Cardiac septum (tissue), 1 donor: Measurements from ENCODE around the gene ATXN1. TPM values are rescaled to one million over a fixed set of nuclear protein-coding genes. Genes with fewer than 3 reads are reported as not detected.
A peak's percentile ranks its signal among the peaks of the same experiment; 100 is the strongest.

Experiments used
- DNase-seq: peaks from one replicate; pipeline ENCODE4 v3.0.0-alpha.2; 2020; ENCODE audit warnings: low spot score
- intact Hi-C: fragments of 100-400 bp; cut with DNase I; formaldehyde crosslinking; loops from one replicate; pipeline ENCODE4 v1.14.0; 2022
- total RNA-seq: library from RNA; stranded (reverse); fragmentation: NEBNext Ultra II Directional; extraction: Animal tissue kit (Norgen Biotek cat#: 25700); gene quantifications from one replicate; pipeline ENCODE4 v1.2.1, GENCODE V29; 2021
- donor health status: DM: no; HTN: no; CAD: no.

The ATXN1 gene
- total RNA-seq, 1 donor from 2014 or later, result 40.2 TPM

DNA sequence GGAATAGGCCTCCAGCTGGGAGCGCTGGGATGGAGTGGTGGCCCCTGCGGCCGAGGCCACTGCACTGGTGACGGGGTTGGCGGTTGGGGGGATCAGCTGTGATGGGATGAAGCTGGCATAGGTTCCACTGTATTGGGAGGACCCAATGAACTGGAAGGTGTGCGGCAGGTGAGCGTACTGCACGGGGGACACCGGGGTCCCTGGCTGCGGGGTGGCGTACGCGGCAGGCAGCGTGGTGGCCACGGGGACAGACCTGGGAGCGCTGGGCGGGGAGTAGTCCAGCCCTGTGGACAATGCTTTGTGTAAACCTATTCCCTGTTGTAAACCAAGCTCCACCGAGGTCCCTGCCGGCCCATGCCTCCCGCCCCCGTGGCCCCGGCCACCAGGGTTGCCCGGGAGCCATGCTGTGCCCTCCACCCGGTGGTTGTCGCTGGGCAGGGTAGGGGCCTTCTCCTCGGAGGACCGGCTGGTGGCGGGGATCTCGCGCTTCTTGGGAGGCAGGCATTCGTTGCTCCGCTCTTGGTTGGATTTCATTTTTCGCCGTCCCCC, 433.4 kb downstream of the ATXN1 start:
- intact Hi-C loops, result no loop called here
- DNase-seq, result no peak

GRCh38 chr6:16326971-16327776, 434.1 kb downstream of the ATXN1 start:
- intact Hi-C loops, result no loop called here
- DNase-seq, result no peak

- no peak for DNase-seq
- intact Hi-C loops, result no loop called here
Measured at GRCh38 chr6:16326531-16326930, 434.7 kb downstream of the ATXN1 start.

DNA sequence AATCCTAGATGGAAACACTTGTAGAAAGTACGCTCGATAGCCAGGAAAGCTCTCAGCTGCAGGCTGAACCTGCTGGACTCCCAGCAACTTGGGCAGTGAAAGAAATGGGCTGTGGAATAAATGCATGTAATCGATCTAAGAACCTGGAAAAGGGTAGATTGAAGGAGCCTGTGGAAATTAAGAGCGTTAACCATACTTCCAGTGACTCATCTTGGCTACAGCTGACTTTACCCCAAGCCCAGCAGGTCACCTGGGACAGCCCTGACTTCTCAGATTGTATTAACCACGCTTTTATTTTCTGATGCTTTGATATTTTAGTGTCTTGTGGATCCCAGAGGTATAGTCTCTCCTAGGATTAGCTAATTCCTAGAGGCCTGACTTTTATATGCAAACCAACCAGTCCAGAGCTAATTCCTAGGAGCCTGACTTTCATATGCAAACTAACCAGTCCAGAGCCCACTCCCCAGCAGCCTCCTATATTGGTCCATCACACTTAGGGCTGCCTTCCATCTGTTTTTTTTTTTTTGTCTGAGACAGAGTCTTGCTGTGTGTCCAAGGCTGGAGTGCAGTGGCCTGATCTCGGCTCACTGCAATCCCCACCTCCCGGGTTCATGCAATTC, 436.5 kb downstream of the ATXN1 start:
- intact Hi-C loops, result no loop called here
- no peak for DNase-seq

- no peak for DNase-seq
- intact Hi-C loops, result no loop called here
Measured at GRCh38 chr6:16324184-16324583, 437.1 kb downstream of the ATXN1 start.

GRCh38 chr6:16322666-16323312, 438.5 kb downstream of the ATXN1 start:
- DNase-seq, result no peak
- intact Hi-C loops, result no loop called here

DNA sequence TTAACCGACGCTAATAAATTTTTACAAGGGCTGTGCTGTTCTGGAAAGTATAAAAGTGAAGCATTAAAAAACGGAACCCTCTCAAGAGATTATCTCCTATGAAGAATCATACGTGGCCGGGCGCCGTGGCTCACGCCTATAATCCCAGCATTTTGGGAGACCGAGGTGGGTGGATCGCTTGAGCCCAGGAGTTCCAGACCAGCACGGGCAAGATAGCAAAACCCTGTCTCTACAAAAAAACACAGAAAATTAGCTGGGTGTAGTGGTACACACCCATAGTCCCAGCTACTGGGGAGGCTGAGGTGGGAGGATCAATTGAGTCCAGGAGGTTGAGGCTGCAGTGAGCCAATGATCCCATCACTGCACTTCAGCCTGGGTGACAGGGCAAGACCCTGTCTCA, 439.4 kb downstream of the ATXN1 start:
- intact Hi-C loops, result no loop called here
- no peak for DNase-seq

DNA sequence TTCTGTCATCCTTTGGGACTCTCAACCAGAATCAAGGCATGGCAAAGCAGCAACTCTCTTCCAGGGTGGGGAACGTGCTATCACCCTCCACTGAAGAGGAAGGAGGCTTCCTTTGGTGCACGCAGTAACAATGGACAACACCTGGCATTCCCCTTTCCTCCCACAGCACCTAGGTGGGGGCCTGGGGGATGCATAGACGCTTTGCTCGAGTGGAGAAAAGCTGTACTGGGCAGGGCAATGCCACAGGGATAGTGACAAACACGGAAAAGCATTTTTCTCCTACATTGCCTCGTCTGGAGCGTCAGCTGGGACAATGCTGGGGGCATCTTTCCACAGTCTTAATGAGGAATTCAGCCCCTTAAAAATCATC, 439.9 kb downstream of the ATXN1 start:
- DNase-seq, result no peak
- intact Hi-C loops, result no loop called here

DNA sequence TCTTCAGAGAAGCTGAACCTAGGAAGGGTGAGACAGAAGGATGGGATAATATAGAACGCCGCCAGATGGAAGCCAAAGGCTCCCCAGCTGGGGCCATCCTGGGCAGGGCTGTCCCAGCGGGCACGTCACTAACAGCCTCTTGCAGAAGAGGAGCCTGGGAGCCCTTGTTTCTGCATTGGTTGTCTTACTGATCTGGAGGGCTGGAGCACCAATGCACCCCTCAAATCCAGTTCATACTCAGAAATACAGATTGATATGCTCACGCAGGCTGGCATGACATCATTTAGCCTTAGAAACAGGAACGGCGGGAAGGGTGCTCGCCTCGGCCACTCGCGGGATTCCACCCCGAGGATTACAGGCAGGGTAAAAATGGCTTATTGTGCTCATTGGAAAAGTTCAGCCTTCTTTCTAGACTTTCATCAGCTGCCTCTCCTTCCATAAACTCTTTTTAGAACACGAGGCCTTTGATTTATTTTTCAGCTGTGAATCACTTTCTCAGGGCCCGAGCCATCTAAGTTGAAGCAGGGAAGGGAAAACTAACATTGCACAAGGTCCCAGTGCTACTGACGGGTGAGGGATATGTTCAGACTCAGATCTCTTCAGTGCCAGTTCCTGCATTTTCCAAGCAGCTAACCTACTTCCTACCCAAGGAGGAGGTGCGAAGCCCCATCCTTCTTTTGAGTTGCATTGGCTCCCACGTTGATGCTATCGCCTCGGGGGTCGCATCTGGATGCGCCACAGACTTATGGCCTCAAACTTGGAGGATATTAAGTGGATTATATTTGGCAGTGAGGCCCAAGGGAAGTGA, 440.5 kb downstream of the ATXN1 start:
- DNase-seq, result no peak
- intact Hi-C loops, result no loop called here

DNA sequence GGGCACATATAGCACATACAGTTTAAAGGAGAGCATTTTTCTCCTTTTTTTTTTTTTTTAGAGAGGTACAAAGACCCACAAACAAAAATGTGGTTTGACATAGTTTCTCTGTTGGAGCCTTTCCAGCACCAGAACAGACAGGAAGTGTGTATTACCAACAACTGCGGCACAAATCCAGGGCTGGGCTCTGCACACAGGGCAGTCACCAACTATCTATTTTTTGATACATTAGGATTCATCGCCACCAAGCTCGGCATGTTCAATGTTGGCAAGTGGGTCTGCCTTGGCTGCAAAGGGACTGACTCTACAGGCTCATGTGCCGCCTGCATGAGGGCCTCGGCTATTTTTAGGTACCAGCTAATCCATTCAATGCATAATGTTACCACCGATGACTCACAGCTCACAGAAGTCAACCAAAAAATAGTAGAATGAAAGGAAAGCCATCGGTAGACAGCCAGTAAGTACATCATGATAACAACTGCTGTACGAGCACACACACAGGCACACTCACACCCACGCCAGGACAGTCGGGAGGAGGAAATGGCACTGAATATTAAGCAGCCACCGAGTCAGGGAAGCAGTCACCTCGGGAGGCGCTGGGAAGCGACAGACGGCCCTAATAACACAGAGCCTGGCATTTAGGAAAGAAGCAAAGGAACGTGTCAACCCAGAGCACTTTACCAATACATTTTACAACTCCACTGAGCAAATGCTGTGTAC, 441.3 kb downstream of the ATXN1 start:
- intact Hi-C loops, result loop anchor here (5.0 kb wide), 1 partner anchor 78 kb away; no protein-coding TSS in a partner anchor
- DNase-seq, result peak; percentile 88

GRCh38 chr6:16318953-16319720, 442.1 kb downstream of the ATXN1 start:
- intact Hi-C loops, result loop anchor here (5.0 kb wide), 1 partner anchor 77 kb away; no protein-coding TSS in a partner anchor
- DNase-seq, result no peak

DNA sequence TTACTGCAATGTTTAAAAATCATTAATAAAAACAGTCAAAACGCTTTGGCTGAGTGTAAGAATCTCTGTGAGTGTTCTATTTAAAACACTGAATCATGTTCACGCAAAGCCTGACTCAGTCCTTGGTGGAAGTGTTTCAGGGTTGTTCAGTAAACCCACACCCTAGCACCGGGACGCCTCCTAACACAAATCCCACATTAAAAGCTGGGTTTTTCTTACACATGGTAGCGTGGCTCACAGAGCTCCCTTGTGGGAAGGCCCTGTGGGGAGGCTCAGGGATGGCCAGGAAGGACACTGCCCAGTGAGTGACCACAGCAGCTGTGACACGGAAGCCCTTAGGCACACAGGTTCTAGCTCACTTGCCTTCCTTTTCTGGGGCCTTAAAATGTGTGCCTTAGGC, 442.7 kb downstream of the ATXN1 start:
- intact Hi-C loops, result loop anchor here (5.0 kb wide), 1 partner anchor 76 kb away; no protein-coding TSS in a partner anchor
- no peak for DNase-seq

DNA sequence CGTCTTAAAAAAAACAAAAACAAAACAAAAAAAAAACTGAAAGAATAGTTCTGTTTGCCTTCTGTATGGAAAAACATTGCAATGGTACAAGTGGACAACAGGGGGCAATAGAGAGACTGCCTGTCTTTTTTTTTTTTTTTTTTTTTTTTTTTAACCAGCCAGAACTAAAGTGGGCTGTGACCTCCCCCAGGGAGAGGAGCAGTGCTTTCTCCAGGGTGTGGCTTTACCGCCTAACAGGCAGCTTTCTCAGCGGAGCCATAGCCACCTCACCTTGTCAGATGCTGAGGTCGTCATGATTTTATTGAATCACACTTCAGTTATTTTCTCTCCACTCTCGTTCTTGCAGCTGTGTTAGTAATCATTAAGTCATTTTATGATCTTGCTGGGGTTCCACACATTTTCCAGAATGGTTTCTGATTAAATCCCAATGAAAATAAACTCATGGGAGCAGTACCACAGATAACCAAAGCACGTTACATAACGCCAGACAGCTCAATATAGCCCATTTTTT, 444.5 kb downstream of the ATXN1 start:
- intact Hi-C loops, result loop anchor here (5.0 kb wide), 1 partner anchor 74 kb away; no protein-coding TSS in a partner anchor
- DNase-seq, result no peak

GRCh38 chr6:16314296-16314695, 447.0 kb downstream of the ATXN1 start:
- intact Hi-C loops, result no loop called here
- no peak for DNase-seq

GRCh38 chr6:16313732-16314131, 447.5 kb downstream of the ATXN1 start:
- intact Hi-C loops, result no loop called here

DNA sequence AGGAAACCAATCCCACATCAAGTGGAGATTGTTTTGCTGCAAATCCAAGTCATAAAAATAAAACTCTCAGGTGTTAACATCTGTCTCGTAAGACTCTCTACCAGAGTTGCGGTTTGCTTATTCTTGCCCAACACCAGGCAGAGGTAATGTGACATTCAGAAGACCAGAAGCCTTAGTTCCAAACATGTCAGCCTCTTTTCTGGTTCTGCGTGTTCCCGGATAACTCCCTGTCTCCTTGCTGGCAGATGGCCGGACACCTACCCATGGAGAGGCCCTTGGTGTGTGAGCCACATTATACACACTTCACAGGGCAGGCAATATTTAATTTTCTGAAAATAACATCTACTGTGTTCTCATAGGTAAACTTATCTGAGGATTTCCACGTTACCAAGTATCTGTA, 449.5 kb downstream of the ATXN1 start:
- peak; percentile 19 for DNase-seq
- intact Hi-C loops, result no loop called here

More at GRCh38 chr6:16313732-16314131, 447.5 kb downstream of the ATXN1 start:
- DNase-seq, result peak; percentile 12

DNA sequence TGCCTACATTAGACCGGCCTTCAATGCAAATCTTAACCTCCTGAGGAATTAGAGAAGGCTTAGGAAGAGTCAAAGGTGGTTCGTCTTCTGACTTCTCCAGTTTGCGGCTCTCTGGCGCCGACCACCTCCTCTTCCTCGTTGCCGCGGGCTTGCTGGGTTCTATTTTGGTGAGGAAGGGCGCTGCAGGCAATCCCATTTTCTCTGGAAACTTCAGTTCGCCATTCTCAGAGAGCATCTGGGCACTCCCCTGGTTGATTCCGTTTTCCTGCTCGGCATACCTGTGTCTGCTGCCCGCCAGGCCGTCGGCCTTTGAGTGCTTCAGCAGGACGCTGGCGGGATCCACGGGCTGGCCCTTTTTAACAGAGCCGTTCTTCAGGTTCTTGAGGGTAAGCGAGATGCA, 454.9 kb downstream of the ATXN1 start:
- no peak for DNase-seq
- intact Hi-C loops, result no loop called here

- no peak for DNase-seq
- intact Hi-C loops, result no loop called here
Measured at GRCh38 chr6:16305788-16306187, 455.5 kb downstream of the ATXN1 start.
